Measurements from ENCODE around the gene LRRC56.
A peak's percentile ranks its signal among the peaks of the same experiment; 100 is the strongest.

The LRRC56 gene, protein sequence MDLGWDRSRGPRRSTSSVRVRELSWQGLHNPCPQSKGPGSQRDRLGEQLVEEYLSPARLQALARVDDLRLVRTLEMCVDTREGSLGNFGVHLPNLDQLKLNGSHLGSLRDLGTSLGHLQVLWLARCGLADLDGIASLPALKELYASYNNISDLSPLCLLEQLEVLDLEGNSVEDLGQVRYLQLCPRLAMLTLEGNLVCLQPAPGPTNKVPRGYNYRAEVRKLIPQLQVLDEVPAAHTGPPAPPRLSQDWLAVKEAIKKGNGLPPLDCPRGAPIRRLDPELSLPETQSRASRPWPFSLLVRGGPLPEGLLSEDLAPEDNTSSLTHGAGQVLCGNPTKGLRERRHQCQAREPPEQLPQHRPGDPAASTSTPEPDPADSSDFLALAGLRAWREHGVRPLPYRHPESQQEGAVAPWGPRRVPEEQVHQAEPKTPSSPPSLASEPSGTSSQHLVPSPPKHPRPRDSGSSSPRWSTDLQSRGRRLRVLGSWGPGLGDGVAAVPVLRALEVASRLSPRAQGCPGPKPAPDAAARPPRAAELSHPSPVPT

DNA sequence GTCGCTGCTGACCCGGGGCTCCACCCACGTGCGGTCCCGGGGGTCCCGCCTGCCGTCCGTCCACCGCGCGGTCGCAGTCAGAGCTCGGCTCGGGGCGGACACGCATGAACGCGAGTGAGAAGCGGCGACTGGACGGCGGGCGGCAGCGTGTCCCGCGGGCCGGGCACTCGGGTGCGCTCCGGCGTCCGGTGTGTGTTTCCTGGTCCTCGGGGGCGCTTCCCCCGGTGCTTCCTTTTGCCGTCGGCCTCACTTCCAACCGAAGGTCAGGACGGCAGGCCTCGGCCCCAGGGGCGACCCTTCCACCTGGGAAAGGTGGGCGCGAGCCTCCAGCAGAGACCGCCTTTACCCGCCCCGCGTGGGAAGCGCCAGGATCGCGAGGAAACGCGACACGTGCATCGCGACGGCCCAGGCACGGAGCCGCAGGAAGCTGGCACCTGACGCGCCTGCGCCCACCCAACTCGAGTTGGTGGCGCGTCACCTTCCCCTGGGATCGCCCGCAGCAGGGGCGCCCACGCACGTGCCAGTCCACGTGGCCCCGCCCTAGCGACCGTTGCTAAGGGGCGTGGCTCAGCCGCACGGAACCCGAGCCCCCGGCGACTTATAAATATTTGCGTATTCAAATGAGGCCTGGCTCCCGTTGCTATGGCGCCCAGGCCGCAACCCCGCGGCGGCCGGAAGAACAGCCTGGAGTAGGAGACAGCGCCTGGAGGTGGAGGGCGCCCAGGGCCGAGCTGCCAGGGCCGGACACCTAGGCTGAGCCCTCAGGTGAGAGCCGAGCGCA lies at the start of gene LRRC56:
Gene LRRC56, plus strand, starts transcription at position 687 of the 781 bp plus-strand sequence. CDS start 3,158 bp downstream, outside the sequence.
- DNase-seq, result peak; percentile 52

DNA sequence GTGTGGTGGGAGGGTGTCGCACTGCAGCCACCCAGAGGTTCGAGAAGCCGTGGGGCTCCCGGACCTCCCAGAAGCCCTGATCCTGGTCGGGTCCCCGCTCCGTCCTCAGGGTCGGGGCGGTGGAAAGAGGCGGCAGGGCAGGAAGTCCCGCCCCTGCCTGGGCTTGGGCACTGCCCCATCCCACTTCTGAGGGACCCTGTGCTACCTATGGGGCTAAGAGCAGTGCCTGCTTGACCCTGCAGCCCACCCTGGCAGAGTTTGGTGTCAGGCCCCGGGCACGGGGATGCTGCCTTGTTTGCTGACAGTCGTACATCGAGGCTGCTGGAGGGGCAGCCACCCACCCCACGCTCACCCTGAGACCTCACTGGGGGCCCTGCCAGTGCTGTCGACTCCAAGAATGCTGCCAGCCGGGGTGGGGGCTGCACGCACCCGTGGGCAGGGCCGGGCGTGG lies 49.7 kb upstream of the LRRC56 start:
- DNase-seq, result no peak

DNA sequence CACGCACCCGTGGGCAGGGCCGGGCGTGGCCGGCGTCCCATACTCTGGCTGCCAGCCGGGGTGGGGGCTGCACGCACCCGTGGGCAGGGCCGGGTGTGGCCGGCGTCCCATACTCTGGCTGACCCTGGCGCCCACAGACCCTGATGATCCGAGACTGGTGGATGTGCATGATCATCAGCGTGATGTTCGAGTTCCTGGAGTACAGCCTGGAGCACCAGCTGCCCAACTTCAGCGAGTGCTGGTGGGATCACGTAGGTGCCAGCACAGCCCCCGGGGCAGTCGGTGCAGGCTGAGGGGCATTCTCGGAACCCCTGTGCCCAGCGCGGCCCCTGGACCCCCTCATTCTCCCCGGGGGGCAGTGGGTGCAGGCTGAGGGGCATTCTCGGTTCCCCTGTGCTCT lies 49.3 kb upstream of the LRRC56 start:
- DNase-seq, result no peak

DNA sequence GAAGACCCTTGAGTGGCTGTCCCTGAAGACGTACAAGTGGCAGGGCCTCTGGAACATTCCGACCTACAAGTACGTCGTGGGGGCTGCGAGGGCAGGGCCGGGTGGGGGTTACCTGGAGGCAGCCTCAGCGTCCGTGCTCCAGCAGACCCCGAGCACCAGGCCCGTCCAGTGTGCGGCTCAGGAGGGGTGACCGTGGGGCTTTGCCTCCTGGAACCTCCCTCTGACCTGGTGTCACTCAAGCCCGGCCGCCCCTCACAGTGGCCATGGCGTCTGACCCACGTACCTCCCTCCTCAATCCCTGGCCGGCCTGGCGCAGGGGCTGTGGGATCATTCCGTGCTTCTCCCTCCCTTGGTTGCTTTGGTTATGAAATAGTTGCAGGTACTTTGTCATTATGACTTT lies 48.7 kb upstream of the LRRC56 start:
- DNase-seq, result no peak

DNA sequence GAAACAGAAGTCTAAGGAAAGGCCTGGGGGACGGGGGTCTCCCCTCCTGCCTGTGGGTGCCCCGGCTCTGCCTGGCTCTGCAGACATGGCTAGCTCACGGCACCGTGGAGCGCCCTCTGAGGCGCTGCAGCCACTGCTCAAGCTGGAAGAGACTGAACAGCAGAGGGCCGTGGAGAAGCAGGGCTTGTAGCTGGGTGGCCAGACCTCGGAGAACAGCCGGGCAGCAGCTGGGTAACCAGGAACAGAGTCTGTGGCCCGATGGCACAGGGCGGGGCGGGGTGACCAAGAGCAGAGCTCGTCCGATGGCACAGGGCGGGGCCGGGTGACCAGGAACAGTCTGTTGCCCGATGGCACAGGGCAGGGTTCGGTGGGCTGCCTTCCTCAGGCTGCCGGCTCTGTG lies 48.3 kb upstream of the LRRC56 start:
- DNase-seq, result no peak

DNA sequence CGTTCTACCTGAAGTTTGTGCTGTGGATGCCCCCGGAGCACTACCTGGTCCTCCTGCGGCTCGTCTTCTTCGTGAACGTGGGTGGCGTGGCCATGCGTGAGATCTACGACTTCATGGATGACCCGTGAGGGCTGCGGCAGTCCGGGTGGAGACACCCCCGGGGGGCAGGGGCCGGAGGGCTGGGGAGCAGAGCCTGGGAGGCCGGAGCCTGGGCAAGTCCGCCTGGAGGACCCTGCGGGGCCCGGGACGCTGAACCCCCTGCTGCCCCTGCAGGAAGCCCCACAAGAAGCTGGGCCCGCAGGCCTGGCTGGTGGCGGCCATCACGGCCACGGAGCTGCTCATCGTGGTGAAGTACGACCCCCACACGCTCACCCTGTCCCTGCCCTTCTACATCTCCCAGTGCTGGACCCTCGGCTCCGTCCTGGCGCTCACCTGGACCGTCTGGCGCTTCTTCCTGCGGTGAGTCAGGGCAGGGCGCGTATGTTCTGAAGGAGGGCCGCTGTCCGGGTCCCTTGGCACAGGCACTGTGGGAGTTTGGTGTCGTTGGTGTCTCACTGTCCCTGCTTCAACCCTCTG lies 47.6 kb upstream of the LRRC56 start:
- DNase-seq, result no peak

DNA sequence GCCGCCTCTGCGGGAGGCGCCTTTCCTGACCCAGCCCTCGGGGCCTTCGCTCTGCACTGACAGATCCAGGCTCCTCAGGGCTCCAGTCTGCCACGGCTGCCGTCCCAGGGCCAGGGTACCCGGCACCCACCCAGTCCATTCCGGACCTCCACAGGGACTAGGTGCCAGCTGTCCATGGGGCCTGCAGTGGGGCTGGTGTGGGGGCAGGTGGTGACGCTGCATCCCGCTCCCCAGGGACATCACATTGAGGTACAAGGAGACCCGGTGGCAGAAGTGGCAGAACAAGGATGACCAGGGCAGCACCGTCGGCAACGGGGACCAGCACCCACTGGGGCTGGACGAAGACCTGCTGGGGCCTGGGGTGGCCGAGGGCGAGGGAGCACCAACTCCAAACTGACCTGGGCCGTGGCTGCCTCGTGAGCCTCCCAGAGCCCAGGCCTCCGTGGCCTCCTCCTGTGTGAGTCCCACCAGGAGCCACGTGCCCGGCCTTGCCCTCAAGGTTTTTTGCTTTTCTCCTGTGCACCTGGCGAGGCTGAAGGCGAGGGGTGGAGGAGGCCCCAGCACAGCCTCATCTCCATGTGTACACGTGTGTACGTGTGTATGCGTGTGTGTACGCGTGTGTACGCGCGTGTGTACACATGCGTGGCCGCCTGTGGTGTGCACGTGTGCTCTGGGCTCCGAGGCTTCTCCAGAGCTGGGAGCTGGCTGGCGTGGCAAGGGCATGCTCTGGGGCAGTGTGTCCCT lies 47.0 kb upstream of the LRRC56 start:
- DNase-seq, result no peak

DNA sequence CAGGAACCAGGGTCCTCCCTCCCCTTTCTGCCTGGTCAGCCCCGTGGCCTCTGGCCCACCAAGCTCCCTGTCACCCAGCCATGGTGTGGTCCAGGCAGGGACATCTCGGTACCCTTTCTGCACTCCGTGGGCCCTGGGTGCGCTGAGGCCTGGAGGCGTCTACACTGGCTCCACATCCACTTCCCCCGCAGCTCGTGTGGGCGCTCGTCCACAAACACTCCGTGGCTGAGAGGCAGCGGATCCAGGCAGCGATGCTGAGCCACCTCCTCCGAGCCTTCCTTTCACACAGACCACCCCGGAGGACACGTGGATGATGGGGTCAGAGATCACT lies 46.4 kb upstream of the LRRC56 start:
- DNase-seq, result no peak

DNA sequence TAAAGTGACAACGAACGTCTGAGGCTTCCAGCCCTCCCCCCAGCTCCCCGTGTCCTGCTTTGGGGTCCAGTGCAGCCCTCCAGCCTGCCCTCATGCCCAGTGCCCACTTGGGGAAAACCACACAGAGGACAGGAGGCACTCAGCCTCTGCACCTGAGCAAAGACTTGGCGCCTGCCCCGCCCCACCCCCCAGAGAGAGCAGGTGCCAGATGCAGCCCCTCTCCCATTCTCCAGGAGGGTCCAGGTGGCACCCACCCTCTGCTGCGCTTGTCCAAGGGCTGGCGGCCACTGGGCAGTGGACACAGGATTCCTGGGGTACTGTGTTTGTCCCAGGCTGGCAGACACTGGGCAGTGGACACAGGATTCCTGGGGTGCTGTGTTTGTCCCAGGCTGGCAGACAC lies 46.0 kb upstream of the LRRC56 start:
- no peak for DNase-seq

DNA sequence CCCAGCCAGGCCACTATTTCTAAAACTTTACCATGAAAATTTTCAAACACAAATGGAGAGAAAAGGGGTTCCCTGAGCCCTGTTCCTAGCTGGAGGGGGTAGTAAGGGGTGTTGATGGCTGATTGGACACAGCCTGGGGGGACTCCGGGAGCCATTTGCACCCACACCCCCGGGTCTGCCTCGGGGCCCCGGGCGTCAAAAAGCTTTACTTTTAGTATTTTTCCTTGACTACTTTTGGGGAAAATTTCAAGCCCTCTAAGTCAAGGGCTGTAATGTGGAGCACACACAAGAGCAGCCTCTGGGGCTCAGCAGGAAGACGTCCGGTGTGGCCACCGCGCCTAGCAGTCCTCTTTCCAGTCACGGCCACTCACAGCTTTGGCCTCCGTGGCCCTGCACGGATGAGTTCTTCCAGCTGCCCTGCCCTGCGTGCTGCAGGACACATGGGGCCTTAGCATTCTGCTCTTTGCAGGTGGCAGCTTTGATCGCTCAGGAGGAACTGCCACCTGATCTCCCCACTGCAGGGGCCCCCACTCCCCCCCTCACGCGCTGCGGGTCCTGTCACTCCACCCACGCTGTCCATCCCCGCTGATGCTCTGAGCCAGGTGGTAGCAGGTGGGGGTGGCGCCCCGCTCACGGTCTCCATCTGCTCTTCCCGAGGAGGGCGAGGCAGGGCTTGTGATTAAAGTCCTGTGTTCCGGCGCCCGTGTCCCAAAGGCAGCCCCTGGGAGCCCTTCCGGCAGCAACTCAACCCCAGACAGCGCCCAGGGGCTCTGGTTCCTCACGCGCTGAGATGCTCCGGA lies 44.7 kb upstream of the LRRC56 start:
- DNase-seq, result no peak

DNA sequence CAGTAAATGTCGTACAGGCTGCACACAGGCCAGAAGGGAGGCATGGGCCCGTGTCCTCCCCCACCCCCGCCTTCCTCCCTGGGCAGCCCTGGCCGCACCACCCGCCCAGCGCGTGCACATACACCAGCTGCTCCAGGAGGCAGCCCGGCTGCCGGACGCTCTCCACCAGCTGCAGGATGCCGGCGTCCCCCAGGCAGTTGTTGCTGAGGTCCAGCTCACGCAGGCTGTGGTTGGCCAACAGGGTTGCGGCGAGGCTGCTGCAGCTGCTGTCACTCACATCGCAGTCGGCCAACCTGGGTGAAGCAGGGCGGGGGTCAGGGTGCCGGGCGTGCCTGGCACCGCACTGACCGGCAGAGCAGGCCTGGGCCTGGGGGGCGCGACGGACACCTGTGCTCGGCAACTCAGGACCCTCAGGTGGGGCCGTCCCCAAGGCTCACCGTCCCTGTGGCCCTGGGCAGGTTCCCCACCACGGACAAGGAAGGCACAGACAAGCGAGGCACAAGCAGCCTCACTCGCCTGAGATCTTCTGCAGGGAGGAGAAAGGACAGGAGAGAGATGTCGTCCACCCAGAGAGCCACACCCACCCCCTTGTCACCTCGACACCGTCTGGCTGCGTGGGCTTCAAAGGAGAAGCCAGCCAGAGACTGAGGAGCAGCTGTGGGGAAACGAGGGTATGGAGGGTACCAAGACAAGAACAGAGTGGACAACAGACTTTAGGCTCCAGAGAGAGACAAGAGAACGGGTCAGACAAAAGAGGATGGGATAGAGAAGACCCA lies 42.4 kb upstream of the LRRC56 start:
- no peak for DNase-seq

DNA sequence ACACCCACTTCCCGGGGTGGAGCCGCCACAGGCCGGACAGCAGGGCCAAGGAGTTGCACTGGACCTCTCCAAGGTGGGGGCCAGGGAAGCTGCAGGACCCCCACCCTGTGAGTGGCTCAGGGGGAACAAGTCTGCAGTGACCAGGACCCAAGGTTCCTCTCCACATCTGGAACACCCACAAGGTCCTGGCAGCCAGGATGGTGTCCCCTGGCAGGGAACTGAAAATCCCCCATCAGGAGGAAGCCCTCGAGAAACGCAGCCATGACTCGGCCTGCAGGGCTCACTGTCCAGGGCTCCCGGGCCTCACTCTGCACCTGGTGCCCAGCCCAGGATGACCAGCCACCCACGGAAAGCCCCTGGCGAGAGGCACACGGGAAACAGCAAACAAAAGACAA lies 41.8 kb upstream of the LRRC56 start:
- no peak for DNase-seq

DNA sequence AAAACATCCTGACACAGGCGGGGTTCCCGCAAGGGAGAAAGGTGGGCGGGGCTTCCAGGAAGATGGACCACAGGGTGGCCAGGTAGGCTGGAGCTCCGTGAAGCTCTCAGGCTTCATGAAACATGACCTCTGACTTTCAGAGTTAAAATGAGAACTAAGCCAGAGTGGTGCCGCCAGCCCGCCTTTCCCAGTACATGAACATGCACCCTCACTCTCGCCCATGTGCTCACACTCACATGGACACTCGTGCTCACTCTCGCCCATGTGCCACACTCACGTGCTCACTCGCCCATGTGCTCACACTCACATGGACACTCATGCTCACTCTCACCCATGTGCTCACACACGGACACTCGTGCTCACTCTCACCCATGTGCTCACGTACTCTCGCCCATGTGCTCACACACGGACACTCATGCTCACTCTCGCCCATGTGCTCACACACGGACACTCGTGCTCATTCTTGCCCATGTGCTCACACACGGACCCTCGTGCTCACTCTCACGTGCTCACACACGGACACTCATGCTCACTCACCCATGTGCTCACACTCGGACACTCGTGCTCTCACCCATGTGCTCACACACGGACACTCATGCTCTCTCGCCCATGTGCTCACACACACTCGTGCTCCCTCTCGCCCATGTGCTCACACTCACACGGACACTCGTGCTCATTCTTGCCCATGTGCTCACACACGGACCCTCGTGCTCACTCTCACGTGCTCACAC lies 40.3 kb upstream of the LRRC56 start:
- DNase-seq, result no peak

DNA sequence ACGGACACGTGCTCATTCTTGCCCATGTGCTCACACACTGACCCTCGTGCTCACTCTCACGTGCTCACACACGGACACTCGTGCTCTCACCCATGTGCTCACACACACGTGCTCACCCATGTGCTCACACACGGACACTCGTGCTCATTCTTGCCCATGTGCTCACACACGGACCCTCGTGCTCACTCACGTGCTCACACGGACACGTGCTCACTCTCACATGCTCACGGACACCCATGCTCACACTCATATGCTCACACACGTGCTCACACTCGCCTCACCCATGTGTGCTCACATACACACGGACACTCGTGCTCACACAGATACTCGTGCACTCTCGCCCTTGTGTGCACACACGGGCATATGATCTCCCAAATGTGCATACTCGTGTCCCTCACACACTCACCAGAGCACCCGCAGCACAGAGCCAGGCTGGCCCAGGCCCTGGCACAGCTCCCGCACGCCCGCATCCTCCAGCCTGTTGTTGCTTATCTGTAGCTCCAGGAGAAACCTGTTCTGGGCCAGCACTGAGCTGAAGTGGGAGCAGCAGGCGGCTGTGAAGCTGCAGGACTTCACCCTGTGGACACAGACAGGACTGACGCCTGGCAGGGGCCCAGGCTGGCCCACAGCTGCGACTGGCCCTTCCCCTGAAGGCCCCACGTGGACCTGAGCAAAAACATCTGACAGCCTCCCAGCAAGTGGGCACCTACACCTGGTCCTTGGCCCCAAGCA lies 39.6 kb upstream of the LRRC56 start:
- no peak for DNase-seq

DNA sequence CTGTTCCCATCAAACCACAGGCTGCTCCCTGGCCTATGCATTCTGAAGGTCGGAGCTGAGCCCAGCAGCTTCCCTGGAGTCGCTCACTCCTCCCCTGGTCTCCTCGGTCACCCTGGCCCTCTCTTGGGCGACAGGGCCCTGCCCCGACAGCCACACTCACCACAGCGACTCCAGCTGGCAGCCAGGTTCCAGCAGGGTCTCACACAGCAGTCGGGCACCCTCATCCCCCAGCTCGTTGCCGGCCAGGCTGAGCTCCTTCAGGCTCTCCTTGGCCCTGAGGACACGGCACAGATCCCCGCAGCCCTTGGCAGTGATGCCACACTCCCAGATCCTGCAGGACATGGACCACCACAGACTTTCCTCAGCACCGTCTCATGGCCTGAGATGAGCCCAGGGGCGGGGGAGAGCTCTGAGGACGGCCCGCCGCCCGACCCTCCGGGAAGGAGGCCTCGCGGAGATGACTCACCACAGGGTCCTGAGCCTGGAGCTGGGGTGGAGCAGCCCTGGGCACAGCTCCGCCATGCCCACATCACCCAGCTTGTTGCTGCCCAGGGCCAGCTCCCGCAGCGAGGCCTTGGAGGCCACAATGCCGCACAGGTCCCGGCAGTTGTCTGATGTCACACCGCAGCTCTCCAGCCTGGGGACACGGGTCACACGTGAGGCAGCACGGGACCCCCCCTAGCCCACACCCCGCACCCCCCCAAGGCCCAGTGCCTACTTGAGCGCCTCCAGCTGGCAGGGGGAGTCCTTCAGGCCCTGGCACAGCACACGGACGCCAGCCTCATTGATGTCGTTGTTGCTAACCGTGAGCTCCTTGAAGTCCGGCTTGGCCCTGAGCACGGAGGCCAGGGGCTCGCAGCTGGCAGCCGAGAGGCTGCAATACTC lies 38.8 kb upstream of the LRRC56 start:
- DNase-seq, result no peak

DNA sequence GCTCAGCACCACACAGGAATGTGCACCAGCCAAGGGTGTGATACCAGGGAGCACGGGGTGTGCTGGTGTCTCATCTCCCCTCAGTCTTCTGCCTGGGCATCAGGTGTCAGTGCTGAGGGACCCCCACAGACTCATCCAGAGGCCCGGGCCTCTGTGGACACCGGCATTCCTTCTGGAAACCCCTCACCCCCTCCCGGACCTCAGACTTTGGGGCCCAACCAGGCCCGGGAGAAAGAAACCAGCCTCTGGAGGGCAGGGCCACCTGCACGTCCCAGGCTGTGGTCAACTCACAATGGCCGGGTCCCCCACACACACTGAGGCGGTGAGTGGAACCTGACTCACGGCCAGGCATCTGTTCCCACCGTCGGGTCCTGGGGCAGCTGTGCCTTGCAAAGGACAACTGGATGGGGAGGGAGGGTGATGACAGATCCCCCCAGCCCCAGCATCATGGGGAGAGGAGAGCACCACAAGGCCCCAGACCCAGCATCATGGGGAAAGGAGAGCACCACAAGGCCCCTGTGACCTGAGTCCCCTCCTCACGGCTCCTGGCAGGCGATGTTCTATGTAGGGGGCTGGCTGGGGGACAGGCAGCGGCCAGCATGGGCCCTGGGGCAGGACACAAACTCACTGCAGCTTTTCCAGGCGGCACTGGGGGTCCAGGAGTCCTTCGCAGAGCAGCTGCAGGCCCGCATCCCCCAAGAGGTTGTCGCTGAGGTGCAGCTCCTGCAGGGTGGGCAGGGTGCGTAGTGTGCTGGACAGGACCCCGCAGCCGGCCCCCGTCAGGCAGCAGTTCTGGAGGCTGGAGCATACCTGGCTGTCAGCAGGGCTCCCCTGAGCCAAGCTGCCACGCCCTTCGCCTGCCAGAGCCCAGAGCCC lies 37.9 kb upstream of the LRRC56 start:
- no peak for DNase-seq

DNA sequence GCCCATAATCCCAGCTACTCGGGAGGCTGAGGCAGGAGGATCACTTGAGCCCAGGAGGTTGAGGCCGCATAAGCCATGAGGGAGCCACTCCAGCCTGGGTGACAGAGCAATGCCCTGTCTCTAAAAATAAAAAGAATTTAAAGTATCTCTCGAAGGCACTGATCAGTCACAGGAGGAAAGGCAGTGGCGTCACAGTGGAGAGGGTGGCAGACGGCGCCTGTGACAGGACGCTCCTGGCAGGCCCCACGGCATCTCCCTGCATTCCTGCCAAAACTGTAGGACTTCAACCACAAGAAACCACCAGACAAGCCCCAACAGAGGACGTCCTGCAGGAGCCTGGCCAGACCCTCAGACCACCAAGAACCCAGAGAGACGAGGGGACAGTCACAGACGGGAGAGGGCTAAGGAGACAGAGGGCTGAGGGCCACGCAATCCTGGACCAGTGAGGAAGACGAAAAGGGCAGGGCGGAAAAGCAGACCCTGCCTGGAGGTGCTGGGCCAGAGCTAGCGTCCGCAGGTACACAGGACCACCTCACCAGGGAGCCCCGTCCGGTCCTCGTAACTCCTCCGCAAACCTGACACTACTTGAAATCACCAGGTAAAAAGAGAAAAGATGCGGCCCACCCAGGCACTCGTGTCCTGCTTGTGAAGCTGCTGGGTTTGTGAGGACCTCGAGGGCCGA lies 36.2 kb upstream of the LRRC56 start:
- DNase-seq, result no peak
